Glomerular endothelial cell (primary cell): ENCODE measurements around the gene PKNOX2. TPM values are rescaled to one million over a fixed set of nuclear protein-coding genes. Genes with fewer than 3 reads are reported as not detected.

ENCODE experiments used
- DNase-seq: peaks from one replicate; pipeline ENCODE4 v3.0.0-alpha.2; 2011; ENCODE audit warnings: low read depth, low spot score; ENCODE audit errors: extremely low read depth
- total RNA-seq: library from RNA; depleted of rRNA; stranded (reverse); fragments of >200 nt; gene quantifications from 2 replicates; pipeline ENCODE4 v1.2.3, GENCODE V29; 2015

PKNOX2 gene
- total RNA-seq, 1 donor from 2014 or later: 0.76 TPM

DNA sequence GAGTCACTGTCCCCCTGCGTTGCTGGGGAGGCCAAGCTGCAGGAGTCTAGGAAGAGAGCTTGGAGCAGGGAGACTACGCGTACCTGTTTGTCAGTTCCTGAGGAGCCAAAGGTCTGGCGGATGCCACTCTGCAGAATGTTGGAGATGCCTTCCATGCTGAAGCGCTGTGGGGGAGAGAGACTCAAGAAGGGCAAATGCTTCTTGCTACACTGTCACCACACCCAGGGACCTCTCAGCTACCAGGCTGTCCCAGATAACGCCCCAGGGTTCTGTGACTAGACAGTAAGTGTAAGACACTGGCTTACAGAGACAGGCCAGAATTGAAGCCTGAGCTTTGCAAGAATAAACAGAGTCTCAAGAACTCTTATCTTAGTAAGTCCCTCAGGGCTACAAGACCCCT lies 289.5 kb downstream of the PKNOX2 start:
- no peak for DNase-seq

DNA sequence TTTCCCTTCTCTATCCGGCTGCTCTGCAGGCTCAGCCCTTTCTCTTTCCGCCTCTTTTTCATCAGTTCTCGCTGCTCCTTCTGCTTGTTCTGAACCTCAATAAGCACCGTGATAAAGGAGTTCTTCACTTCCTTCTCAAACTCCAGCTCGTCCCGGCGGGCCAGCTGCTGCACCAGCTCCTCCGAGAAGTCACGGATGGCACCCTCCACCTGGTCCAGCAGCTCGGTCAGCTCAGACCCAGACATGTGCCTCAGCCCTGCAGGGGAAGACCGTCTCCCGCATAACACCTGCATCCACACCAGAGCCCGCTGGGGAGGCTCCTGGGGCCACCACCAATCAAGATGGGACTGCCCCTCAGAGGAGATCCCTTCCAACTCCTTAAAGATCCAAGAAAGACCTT lies 291.3 kb downstream of the PKNOX2 start:
- DNase-seq: no peak

DNA sequence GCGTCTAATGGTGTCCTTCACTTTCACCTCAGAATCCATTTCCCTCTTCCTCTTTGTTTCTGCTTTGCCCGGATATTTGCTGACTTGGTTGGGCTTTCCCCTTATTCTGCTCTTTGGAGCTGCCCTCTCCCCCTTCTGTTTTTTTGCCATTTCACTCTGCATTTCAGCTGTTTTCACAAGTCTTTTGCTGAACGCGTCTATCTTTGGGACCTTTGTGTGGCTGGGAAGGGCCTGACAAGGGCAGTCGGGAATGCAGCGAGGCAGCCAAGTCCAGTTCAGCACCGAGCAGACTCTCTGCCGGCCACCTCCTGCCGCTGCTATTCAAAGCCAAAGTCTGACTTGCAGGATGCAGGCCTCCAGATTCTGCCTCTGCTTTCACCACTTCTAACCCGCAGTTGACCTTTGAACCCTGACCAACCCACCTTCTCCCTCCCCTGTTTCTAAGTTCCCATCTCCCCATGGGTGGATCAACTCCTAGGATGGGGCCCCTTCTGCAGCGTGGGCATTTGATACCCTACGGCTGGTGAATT lies 293.3 kb downstream of the PKNOX2 start:
- DNase-seq: no peak

DNA sequence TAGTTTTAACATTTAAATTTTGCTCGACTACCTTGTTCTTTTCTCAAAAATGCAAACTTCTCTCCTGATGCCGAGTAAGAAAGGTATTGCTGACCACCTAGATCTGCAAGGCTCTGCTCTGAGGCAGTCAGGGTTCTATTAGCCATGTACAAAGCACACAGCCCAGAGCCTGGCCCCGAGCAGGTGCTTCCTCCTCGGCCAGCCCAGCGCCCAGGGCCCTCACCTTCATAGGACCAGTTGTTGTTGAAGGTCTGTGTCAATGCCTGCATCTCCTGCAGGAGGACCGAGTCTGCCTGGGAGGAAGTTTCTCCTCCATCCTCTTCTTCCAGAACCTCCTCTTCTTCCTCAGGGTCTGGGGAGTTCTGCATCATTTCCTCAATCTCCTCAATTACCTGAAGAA lies 295.7 kb downstream of the PKNOX2 start:
- no peak for DNase-seq

DNA sequence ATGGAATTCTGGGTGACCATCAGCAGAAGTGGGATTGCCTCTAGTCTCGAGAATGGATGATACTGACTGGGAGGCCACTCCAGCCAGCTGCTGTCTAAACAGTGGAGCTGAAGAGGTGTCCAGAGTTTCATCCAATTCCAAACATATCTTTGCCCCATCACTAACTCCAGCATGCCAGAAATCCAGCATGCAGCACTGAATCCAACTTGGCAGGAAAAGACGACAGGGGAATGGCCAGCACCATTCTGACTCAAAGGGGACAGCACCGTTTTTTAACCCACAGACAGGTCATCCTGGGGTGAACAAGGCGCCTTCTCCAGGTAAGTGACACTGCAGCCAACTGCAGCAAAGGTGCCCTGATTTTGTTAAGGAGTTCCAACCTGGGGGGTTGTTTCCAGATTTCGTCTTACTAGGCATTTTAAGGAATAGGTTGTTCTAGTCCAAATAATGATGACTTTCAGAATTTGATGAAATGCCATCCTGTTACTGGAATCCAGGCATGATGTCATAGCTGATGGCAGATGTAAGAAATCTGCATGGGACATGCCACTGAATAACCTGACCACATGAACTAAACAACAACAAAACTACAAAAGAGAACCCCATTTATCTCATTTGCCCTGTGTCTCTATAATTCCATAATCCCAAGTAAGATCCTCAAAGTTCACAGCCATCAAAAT lies 299.2 kb downstream of the PKNOX2 start:
- DNase-seq: no peak

DNA sequence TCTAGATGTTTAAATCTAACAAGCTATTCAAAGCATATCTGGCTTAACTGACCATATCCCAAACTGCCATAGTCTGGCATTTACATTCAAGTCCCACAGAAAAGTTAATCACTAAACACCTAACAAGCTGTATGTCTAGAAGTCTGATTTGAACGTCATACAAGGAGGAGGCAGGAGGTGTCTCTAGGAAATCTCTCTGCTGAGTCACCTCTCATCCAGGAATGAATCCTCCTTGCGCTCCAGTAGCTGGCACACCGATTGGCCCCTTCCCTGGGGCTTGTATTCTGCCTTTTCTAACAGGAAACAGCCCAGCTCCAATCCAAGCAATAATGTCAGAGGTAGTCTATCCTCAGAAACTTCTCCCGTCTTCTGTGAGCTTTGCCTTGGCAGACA lies 299.7 kb downstream of the PKNOX2 start:
- no peak for DNase-seq

DNA sequence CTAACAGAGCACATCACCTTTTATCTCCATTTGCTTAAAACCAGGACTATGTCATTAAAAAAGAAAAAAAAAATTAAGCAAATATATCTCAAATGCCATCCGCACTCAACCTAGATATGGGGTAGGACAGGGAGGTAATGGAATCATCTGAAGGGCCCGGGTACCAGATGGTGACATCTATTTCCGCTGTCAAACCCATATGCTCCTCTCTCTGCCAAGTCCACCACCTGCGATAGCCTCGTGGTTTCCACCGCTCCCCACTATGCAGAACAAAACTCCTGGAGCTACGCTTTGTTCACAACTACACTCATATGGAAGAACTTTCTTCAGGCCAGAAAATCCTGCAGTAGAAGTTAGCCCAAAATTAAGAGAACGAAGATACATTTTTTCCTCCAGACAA lies 300.1 kb downstream of the PKNOX2 start:
- DNase-seq: no peak

DNA sequence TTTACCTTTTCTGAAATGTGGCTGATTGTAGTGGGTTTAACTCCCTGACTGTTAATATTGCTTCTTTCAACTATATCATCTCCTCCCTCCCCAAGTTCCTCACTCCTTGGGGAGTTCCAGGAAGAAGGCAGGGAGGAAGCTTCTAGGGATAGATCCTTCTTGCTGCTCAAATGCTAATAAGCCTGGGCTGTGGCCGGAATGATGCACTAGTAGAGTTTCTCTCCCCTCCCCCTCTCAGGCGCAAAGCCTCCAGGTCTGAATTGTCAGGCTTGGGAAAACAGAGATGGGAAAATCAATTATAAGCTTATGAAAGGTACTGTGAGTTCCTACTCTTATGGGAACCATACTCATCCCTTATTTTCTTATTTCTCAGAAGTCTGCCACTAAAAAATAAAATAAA lies 300.7 kb downstream of the PKNOX2 start:
- no peak for DNase-seq

DNA sequence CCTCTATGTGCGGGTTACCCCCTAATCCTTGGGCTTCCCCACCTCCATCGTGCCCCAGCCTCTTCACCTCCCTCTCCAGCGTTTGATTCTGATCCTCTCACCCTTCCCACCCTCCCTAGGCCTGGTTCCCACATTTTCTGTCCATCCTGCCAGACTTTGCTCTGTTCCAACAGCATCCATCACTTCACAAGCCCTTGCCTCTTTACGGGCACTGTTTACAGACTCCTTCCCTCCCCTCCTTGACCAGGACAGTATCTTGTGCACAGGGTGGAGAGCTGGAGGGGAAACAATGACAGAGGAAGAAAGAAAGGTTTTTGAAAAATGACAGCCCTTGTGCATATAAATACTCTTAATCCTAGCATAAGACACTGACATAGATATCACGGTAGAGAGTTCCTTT lies 301.1 kb downstream of the PKNOX2 start:
- no peak for DNase-seq

DNA sequence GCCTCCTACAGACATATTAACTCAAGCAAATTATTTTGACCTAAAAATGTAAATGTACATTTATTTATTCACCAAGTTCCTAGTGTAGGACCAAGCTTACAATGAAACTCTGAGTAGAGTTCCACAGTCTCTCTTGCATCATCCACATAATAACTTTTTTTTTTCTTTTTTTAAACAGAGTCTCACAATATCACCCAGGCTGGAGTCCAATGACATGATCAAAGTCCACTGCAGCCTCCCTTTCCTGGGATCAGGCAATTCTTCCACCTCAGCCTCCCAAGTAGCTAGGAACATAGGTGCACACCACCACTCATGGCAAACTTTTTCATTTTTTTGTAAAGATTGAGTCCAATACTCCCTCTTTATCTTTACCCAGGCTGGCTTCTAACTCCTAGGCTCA lies 303.5 kb downstream of the PKNOX2 start:
- no peak for DNase-seq

DNA sequence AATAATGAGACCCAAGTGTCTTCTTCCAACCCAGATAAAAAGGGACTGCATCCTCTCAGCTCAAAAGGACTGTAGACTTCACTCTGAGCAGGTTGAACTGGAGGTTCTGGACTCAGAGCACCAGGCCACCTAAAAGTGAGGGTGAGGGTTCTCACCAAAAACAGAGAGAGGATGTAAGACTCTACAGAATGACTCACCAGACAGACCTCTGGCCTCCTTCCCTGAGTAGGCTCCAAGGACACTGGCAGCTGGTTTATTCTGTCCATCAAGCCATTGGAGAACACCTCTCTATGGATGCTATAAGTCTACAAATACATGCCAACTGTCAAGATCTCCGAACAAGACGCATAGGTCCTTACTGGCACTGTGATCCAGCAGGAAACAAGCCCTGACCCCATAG lies 304.3 kb downstream of the PKNOX2 start:
- no peak for DNase-seq

DNA sequence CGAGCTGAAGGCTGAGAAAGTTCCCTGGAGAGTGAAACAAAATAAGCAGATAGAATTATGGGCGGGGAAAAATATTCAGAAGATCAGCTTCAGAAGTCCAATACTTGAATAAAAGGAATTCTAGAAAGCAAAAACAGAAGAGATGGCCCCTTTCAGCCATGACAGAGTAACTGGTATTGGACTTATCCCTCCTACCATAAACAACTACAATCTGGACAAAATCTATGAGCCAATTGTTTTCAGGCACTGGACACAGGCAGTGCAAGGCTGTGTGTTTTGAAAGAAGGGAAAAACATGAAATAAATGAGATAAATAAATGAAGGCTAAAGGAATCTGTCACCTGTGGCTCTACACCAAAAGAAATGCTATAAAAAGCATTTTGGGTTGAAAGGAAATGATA lies 305.8 kb downstream of the PKNOX2 start:
- DNase-seq: no peak

DNA sequence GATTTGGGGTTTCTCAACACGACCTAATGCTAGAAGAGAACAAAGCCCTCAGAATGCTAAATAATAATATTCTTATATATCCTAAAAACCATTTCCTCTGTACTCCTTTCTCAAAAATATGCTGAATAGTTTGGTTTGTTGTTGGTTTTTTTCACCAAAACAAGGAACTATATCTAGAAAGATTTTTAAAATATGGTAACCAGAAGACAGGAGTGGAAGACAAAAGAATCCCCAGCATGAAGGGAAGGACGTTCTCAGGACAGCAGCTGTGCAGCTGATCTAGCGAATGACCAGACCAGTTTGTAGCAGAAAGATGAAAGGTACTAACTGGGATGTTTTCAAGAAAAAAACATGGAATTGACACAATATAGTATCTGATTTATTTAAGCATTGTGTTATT lies 312.2 kb downstream of the PKNOX2 start:
- DNase-seq: no peak

DNA sequence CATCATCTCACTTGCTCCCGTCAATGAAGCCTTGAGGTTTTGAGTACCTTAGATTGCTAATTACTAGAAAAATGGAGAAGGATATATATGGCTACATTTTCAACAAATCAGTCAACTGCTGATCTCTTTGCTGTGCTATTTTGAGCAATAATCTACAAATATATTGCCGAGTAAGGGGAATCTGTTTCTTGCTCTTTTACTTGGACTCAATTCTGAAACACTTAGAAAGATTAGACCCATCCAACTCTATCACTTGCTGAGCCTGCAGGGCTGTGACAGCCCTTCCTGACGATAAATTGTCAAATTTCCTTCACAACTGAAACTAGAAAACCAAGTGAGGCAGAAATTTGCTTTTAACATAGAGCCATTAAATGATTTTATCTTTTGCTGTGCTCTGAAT lies 314.6 kb downstream of the PKNOX2 start:
- no peak for DNase-seq

DNA sequence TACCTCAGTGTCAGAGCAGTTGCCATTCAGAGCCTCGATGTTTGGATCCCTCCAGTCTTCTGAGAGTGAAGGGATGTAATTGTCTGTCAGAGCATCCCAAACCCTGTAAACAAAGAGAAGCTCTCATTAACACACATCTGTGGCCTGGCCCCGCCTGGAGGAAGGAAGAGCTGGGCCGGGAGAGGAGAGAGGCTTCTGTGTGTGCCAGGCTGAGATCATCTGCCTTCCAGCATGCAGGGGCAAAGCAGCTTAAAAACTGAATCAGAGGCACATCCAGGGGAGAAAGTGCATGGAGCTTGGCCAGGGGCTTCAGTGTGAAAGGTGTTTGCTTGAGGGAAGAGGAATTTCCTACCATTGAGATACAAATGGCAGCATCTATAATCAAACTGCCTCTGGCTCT lies 317.0 kb downstream of the PKNOX2 start:
- no peak for DNase-seq

Other genes starting within 250 kb of the PKNOX2 start
- gene HEPN1, start 245.5 kb upstream of the PKNOX2 start, total RNA-seq: 0.18 TPM in 1 of 2 replicates, not detected in the other
- not detected in 2 replicates for gene HEPACAM, start 228.7 kb upstream of the PKNOX2 start, total RNA-seq
- 2.0 and 2.5 TPM in 2 replicates for gene CCDC15, start 210.5 kb upstream of the PKNOX2 start, total RNA-seq
- gene SLC37A2, start 101.4 kb upstream of the PKNOX2 start, total RNA-seq: 0.70 and 6.9 TPM in 2 replicates
- 22.5 and 23.3 TPM in 2 replicates for gene TMEM218, start 53.1 kb upstream of the PKNOX2 start, total RNA-seq